ENCODE data around the gene NPY1R.

Gene NPY1R

DNA sequence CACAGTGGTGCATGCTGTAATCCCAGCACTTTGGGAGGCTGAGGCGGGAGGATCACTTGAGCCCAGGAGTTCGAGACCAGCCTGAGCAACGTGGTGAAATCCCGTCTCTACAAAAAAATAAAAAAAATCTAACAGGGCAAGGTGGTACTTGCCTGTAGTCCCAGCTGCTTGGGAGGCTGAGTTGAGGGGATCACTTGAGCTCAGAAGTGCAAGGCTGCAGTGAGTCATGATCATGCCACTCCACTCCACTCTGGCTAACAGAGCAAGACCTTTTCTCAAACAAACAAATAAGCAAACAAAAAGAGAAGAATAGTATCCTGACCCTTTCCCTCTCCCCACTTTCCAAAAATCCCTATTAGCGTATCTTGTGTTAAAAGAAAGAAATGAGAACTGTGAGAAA, 52.7 kb downstream of the NPY1R start:
- no peak for DNase-seq (ENCODE audit: low spot score)

- DNase-seq (ENCODE audit: low spot score): no peak
These were observed 57.5 kb downstream of the NPY1R start for GRCh38 chr4:163274861-163275260.
